ENCODE measurements around the gene KCP. TPM values are rescaled to one million over a fixed set of nuclear protein-coding genes. Genes with fewer than 3 reads are reported as not detected.
A peak's percentile ranks its signal among the peaks of the same experiment; 100 is the strongest.
"Not testable (repeated sequence)": the region's sequence is repeated elsewhere in the genome, so short reads cannot be mapped to it uniquely, and the experiment has no call there.

Gene KCP
- 0.19 and 0.42 TPM in 2 replicates for total RNA-seq
- 0.57 TPM for polyA plus RNA-seq (2012)

DNA sequence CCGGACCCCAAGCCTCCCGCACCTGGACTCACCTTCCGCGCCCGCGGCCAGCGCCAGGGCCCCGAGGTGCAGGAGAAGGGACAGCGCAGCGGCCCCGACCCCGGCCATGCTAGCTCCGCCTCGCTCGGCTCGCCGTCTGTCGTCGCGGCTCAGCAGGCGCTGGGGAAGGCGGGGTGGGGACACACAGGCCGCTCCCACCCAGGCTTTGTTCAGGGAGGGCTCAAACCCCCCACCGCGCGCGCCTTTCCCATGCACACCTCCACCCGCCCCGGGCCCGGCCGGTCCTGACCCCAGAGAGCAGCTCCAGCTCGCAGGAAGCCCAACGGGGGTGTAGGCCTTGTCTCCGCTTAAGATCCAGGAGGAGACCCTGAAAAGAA, at the start of gene KCP:
KCP (minus strand) TSS at position 141 of the 377 bp plus-strand sequence; CDS start at position 108, 33 bp downstream.
- DNase-seq (ENCODE audit: low read depth), result no peak

DNA sequence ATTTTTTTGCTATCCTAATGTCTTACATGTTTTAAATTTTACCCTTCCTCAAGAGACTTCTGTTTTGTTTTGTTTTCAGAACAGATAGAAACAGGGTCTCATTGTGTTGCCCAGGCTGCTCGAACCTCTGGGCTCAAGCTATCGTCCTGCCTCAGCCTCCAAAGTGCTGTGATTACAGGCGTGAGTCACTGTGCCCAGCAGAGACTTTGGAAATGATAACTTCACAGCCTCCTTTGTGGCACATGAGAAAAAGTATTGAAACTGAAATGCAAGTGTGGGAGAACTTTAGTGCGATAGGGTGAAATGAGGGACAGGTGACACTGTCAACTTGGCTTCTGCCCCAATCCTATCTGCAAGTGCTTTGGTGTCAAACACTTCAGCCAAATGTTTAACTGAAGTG, 48.8 kb upstream of the KCP start:
- no peak for DNase-seq (ENCODE audit: low read depth)

DNA sequence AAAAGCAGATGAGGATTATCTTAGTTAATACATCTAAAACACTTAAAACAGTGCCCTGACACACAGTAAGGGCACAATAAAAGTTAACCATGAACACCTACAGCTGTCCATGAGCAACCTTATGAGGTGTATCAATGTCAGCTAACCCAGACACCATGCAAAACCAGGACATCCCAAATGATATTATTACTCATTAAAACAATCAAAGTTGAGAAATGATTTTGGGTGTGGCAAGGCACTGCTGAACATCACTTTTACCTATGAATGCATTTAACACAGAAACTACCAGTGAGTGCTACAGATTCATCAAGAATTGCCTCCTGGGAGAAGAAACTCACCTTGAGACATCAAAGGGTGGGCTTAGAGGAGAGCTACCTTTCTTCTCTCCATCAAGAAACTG, 45.5 kb upstream of the KCP start:
- no peak for DNase-seq (ENCODE audit: low read depth)

DNA sequence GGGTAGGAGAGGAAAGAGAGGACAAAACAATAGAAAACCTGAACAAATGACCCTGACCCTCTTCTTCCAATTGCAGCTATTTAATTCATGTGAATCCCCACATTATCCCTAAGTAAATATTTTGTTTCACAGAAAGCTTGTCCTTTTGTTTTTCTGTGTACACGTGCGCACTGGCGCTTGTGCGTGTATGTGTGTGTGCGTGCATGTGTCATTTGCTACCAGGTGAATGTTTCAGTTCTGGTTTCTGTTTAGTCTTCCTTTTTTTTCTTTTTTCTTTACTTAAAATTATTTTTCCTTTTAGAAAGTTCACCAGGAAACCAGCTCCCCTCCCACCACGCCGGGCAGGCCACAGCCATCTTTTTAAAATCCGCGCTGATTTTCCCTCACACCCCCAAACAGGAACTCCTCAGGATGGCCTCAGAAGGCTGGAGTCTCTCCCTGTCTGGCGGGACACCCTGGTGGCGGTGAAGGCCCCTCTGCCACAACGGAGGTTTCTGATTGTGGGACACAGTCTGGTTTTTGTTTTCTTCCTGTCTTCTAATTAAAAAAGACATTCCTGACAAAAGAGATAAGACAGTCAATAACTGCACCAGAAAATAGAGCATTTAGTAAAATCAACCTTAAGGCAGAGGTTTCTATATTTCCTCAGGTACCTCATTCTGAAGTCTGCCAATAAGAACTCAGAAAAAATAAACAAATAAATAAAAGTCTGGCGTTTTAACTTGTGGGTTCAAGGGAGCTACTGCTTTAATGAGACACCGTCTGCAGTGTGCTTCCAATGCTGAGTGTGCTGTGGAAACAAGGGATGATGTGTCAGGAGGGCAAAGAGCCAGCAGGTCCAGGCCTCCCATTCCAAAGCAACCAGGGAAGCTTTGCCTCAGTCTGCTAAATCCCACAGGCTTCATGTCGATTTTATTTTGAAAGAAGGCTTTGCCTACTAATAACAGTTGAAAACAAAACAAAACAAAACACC, 44.6 kb upstream of the KCP start:
- peak; percentile 39 for DNase-seq (ENCODE audit: low read depth)

DNA sequence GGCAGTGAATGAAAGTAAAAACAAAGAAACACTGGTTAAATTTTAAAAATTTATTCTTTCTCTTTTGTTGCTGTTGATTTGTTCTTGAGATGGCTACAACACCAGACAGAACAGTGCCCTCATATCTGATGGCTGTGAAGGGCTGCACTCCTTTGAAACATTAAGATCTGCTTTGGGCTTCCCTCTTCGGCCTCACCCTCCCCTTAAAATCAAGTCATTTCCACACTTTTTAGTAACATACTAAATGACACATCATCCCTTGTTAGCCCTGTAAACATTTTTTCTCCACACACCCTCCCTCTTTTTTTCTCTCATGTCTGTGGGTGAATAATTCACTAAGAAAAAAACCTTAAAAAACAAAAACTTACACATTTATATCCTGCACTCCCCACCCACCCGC, 43.6 kb upstream of the KCP start:
- no peak for DNase-seq (ENCODE audit: low read depth)

DNA sequence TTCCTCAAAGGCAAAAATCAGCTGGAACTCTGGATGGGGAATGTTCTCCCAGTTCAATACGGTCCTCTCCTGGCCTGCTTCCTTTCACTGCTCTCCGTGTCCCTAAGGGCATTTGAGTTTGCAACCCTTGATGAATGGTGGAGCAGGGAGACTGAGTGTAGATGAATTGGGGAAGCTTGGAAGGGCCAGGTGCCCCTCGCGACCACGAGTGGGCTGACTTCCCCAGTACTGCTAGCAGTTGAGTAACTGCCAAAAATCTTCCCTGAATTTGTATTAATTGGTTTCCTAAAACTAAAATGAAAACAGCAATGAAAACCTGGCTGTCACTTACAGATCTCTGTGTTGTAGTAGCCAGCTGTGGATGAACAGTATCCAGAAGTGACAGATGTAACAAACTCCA, 40.8 kb upstream of the KCP start:
- DNase-seq (ENCODE audit: low read depth), result no peak

DNA sequence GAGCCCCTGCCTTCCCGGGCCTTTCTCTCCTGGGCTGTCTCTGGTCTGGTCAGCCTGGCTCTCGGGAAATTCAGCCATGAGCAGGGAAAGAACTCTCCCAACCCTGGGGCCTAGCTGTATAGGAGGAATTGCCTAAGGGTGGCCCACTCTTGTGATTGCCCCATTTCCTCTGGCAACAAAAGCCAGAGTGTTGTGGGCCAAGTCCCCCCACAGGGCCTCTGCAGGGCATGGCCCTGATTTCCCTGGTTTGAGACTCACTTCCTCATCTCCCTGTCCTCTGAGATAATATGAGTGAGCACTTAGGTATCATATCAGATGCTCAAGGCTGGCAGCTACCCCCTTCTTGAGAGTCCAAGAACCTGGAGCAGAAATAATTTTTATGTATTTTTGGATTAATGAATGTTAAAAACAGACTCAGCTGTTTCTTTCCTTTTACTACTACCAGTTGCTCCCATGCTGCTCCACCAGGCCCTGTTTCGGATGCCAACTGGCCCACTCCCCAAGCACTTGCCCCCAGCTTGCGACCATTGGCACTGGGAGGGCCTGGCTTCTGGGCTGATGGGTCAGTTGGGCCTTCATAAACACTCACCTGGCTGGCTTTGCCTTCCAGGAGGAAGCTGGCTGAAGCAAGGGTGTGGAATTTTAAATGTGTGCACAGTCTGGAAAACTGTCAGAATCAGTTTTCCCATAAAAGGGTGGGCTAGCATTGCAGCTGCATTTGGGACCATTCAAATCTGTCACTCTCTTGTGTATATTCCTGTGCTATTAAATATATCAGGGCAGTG, 38.7 kb upstream of the KCP start:
- no peak for DNase-seq (ENCODE audit: low read depth)

DNA sequence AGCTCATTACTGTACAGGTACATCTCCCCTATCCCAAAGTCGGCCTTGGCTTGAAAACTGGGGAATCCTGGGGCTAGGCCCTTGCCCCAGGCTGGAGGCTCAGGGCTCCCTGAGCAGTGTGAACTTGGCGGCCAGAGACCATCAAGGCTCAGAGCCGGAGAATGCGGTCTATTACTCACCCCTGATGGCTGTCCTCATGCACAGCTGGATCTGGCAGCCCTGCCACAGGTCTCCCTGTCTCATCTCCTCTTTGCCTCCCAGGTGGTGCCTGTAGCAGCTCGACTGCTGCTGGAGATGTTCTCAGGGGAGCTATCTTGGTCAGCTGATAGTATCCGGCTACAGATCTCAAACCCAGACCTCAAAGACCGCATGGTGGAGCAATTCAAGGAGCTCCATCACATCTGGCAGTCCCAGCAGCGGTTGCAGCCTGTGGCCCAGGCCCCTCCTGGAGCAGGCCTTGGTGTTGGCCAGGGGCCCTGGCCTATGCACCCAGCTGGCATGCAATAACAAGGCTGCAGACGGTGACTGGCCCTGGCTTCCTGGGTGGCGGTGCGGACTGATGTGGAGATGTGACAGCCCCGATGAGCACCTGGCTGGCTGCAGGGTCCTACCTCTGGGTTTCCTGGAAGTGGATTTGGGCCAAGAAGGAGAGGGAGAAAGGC, 37.9 kb upstream of the KCP start:
- no peak for DNase-seq (ENCODE audit: low read depth)

DNA sequence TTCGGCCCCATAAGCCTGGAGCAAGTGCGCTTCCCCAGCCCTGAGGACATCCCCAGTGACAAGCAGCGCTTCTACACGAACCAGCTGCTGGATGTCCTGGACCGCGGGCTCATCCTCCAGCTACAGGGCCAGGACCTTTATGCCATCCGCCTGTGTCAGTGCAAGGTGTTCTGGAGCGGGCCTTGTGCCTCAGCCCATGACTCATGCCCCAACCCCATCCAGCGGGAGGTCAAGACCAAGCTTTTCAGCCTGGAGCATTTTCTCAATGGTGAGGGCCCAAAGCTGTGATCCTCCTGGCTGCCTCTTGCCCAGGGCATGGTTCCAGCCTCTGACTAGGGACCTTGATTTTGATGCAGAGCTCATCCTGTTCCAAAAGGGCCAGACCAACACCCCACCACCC, 37.3 kb upstream of the KCP start:
- DNase-seq (ENCODE audit: low read depth), result no peak

DNA sequence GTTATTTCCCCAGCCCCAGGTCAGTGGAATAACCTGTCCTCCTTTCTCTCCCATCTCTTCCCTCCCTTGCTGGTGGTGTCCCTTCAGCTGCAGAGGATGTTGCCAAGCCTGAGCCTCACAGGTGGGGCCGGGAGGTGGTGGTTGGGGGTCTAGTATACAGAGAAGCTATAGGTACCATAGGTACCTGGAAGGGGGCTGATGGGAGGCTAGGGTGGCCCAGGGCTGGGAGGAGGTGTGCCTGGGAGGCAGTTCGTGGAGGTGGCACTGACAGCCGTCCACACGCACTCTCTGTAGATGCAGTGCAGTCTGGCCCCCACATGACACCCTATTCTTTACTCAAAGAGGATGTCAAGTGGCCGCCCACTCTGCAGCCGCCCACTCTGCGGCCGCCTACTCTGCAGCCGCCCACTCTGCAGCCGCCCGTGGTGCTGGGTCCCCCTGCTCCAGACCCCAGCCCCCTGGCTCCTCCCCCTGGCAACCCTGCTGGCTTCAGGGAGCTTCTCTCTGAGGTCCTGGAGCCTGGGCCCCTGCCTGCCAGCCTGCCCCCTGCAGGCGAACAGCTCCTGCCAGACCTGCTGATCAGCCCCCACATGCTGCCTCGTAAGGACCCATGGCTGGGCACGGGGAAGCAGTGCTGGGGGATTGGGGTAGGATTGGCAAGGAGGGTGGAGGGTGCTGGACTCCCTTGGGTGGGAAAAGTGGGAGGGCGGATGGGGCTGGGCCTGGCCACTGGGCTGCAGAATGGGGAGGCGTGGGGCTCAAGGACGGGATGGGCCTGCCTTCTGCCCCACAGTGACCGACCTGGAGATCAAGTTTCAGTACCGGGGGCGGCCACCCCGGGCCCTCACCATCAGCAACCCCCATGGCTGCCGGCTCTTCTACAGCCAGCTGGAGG, 36.7 kb upstream of the KCP start:
- no peak for DNase-seq (ENCODE audit: low read depth)

DNA sequence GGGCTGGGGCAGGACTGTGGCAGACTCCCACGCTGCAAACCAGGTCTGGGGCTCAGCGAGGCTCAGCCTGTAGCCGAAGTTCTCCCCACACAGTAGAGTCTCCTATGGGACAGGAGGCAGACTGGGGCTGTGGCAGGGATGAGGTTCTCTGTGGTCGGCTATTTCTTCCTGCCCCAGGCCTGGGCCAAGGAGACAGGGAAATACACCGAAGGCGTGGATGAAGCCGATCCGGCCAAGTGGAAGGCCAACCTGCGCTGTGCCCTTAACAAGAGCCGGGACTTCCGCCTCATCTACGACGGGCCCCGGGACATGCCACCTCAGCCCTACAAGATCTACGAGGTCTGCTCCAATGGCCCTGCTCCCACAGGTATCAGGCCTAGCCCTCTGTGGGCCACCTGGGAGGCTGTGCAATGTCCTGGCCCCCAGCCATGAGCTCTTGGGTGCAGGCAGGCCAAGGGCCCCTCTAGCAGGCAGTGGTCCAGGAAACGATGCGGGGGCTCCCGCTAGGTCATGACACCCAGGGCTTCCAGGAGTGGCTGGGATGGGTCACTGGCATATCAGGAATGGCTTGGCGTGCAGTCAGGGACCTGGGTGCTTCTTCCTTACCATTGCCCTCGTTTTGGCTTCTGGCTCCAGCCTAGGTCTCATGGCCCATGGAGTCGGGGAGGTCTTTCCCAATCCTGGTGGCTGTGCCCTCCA, 35.3 kb upstream of the KCP start:
- DNase-seq (ENCODE audit: low read depth), result no peak

DNA sequence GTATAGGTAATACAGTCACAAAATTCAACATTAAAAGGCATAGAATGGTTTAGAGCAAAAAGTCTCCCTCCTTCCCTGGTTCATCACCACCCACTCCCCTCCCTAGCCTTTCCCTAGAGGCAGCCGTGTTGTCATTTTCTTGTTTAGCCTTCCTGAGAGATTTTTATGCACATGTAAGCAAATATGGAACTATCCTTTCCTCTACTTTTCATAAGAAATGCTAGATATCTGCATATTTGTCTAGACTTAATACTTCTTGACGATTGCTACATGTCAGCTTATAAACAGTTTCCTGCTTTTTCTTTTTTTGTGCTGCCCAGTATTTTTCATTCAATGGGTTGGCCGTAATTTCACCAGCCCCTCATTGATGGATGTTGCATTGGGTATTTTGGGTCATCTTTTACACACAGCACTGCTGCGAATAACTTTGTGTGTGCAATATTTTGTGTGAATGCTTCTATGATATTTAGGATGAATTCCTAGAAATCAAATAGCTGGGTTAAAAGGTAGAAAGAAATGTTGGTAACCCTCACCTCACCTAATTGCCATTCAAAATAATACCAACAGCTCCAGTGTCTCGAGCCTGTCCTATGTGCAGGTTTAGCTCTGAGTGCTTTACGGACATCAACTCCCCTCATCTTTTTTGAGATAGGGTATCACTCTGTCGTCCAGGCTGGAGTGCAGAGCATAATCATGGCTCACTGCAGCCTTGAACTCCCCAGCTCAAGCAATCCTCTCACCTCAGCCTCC, 34.2 kb upstream of the KCP start:
- no peak for DNase-seq (ENCODE audit: low read depth)

DNA sequence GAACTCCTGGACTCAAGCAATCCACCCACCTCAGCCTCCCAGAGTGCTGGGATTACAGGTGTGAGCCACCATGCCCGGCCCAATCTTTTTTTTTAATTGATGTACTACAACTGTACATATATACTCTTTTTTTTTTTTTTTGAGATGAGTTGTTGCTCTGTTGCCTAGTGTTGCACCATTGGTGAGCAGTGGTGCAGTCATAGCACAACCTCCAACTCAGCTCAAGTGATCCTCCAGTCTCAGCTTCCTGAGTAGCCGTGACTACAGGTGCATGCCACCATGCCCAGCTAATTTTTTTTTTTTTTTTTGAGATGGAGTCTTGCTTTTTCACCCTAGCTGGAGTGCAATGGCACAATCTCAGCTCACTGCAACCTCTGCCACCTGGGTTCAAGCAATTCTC, 32.7 kb upstream of the KCP start:
- DNase-seq (ENCODE audit: low read depth), result not testable (repeated sequence)

DNA sequence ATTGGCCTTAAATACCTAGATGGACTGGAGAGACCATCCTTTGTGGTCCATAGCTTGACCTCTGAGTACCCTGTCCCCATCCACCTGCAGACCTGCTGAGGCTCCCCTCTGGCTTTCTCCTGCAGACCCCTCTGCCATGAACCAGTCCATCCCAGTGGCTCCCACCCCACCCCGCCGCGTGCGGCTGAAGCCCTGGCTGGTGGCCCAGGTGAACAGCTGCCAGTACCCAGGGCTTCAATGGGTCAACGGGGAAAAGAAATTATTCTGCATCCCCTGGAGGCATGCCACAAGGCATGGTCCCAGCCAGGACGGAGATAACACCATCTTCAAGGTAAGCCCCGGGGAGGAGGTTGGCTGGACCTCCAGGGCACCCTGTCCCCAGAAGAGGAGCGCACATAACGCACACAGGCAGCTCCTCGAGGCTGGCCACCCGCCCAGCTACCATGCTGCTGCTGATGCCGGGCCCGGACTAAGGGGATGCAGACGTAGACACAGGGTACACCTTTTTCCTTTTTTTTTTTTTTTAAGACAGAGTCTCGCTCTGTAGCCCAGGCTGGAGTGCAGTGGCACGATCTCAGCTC, 31.5 kb upstream of the KCP start:
- DNase-seq (ENCODE audit: low read depth), result peak; percentile 12

DNA sequence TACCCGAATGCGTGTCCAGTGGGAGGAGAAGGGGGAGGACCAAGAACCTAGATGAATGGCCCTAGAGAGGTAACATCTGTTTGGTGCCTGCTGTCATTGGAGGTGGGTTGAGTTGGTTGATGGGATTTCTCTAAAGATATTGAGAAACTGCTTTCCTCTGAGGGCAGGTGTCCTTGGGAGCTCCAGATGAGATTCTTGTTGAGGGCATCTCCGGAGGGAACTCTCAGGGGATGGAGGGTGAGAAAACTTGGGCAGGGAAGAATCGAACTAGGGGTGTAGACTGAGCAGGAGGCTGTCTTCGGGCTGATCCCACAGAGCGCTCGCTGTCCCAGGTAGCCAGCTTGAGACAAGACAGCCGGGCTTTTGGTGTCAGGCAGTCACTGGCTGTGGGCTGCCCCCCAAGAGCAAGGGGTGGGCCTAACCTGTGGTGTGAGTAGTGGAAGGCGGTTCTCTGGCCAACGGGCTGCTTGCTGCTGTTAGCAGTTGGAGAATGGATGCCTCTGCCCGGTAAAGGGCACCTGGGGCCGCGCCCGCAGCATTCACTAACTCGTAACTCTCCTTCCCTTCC, 30.9 kb upstream of the KCP start:
- no peak for DNase-seq (ENCODE audit: low read depth)

DNA sequence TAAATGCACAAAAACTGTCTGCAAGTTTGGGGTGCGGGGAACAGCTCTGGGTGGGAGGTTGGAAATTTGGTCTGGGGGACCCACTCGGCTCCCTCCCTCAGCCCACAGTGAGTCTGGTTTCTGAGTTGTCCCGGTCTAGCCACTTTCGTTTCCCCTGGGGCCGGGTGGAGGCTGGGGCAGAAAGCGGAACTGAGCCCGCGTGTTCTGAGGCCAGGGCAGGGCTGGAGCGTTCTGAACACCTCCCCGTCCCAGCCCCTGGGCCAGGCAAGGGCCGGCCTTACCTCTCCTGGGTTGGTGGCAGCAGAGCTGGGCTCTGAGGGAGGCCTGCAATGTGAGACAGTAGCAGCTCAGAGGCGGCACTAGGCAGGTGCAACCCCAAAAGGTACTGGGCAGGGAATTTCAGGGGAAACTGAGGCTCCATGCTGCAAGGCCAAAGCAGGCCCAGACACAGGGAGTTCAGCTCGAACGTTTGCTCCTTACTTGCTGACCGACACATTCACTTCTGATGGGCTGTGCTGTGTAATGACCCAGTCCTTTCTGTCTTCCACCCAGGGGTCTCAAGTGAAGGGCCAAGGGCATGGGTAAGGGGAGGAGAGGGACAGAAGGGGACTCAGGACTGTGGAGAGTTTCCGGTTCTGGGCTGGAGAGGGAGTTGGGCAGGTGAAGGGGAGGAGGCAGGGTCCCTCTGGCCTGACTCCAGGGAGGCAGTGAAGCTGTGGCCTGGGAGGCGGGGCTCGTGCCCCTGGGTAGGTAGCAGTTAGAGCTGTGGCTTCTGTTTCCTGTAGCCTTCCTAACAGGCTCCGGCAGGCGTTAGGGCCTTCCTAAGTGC, 30.2 kb upstream of the KCP start:
- DNase-seq (ENCODE audit: low read depth), result no peak

DNA sequence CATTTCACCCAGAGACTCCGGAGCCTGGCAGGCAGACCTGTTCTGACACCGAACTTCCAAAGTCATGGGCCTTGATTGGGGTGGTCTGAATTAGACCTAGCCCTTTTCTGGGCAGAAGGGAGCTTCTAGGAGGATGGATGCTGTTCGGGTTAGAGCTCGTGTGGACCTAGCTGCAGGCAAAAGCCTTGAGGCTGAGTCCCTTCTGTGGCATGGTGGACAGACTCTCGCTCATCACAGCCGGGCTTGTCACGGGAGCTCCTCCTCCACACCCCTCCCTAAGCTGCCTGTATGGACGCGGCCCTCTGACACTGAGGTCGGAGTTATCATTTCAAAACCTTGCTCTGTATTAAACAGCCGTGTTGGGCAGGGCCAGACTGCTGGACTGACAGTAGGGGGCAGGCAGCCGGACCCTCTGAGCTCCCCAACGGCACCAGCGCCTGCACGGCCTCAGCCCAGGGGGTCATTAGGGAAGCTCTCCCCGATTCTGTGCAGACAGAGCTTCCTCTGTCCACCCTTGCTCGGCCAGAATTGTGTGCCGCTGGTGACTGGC, 29.4 kb upstream of the KCP start:
- no peak for DNase-seq (ENCODE audit: low read depth)
